HepG2 (cell line): Measurements from ENCODE around the gene HMBS. TPM values are rescaled to one million over a fixed set of nuclear protein-coding genes. Genes with fewer than 3 reads are reported as not detected.
A peak's percentile ranks its signal among the peaks of the same experiment; 100 is the strongest.

Experiments used
- CBX5 ChIP-seq: sonication (generic); formaldehyde crosslinking; IDR thresholded peaks from 2 replicates; pipeline ENCODE4 v1.4.0; 2020; ENCODE audit warnings: missing genetic modification reagents, borderline replicate concordance
- EEA1 ChIP-seq: sonication (generic); formaldehyde crosslinking; IDR thresholded peaks from 2 replicates; pipeline ENCODE4 v1.5.1; 2020; ENCODE audit warnings: mild to moderate bottlenecking, missing genetic modification reagents, borderline replicate concordance
- GABPB1 ChIP-seq: IDR thresholded peaks from 2 replicates; pipeline ENCODE4 v1.6.1; 2016; ENCODE audit warnings: mild to moderate bottlenecking, missing genetic modification reagents, moderate library complexity, missing compliant biosample characterization
- KDM4B ChIP-seq: sonication (generic); formaldehyde crosslinking; IDR thresholded peaks from 2 replicates; pipeline ENCODE4 v1.4.0; 2020; ENCODE audit warnings: missing genetic modification reagents
- KLF16 ChIP-seq, 2 experiments: sonication (generic) in 1 of 2; formaldehyde crosslinking in 1 of 2; IDR thresholded peaks; 2 replicates each; pipeline versions ENCODE4 v1.6.1 to v1.8.0; 2016 to 2023; ENCODE audit warnings: missing genetic modification reagents in 2 of 2, missing compliant biosample characterization in 1 of 2
- MEF2D ChIP-seq: sonication (generic); formaldehyde crosslinking; IDR thresholded peaks from 2 replicates; pipeline ENCODE4 v1.5.1; 2020; ENCODE audit warnings: mild to moderate bottlenecking, missing genetic modification reagents
- MIER2 ChIP-seq: IDR thresholded peaks from 2 replicates; pipeline ENCODE4 v1.6.1; 2016; ENCODE audit warnings: missing biosample characterization, missing genetic modification reagents
- NCOA2 ChIP-seq: sonication (generic); formaldehyde crosslinking; IDR thresholded peaks from 2 replicates; pipeline ENCODE4 v1.8.0; 2022; ENCODE audit warnings: inconsistent platforms
- PHB2 ChIP-seq: fragments of 450-650 bp; IDR thresholded peaks from 2 replicates; pipeline ENCODE4 v1.6.1; 2018; ENCODE audit not compliant: partially characterized antibody
- SATB2 ChIP-seq: sonication (generic); formaldehyde crosslinking; IDR thresholded peaks from 2 replicates; pipeline ENCODE4 v1.5.0; 2020; ENCODE audit warnings: missing genetic modification reagents
- SIX4 ChIP-seq: sonication (generic); formaldehyde crosslinking; IDR thresholded peaks from 2 replicates; pipeline ENCODE4 v1.4.0; 2020; ENCODE audit warnings: missing genetic modification reagents
- SNAI1 ChIP-seq: sonication (generic); formaldehyde crosslinking; IDR thresholded peaks from 2 replicates; pipeline ENCODE4 v1.5.0; 2020; ENCODE audit warnings: mild to moderate bottlenecking, missing genetic modification reagents, borderline replicate concordance
- TGIF2 ChIP-seq: IDR thresholded peaks from 2 replicates; pipeline ENCODE4 v1.6.1; 2016; ENCODE audit warnings: control low read depth, missing compliant biosample characterization
- ZFP90 ChIP-seq: sonication (generic); formaldehyde crosslinking; IDR thresholded peaks from 2 replicates; pipeline ENCODE4 v1.8.0; 2022; ENCODE audit warnings: missing genetic modification reagents, mild to moderate bottlenecking, inconsistent platforms, borderline replicate concordance
- ZNF282 ChIP-seq: fragments of 450-650 bp; IDR thresholded peaks from 2 replicates; pipeline ENCODE4 v1.6.1; 2018; ENCODE audit not compliant: partially characterized antibody
- ZNF350 ChIP-seq: sonication (generic); formaldehyde crosslinking; IDR thresholded peaks from 2 replicates; pipeline ENCODE4 v1.4.0; 2020; ENCODE audit warnings: mild to moderate bottlenecking, low read depth, missing genetic modification reagents, borderline replicate concordance
- ZNF441 ChIP-seq: sonication (generic); formaldehyde crosslinking; IDR thresholded peaks from 2 replicates; pipeline ENCODE4 v1.7.0; 2021; ENCODE audit warnings: missing genetic modification reagents, borderline replicate concordance
- ZNF670 ChIP-seq: sonication (generic); formaldehyde crosslinking; IDR thresholded peaks from 2 replicates; pipeline ENCODE4 v1.8.0; 2022; ENCODE audit warnings: mild to moderate bottlenecking, missing genetic modification reagents, borderline replicate concordance
- ZNF703 ChIP-seq: sonication (generic); formaldehyde crosslinking; IDR thresholded peaks from 2 replicates; pipeline ENCODE4 v1.5.1; 2020; ENCODE audit warnings: missing genetic modification reagents, mild to moderate bottlenecking, moderate library complexity, borderline replicate concordance
- ZNF878 ChIP-seq: sonication (generic); formaldehyde crosslinking; IDR thresholded peaks from 2 replicates; pipeline ENCODE4 v1.8.1; 2023; ENCODE audit warnings: mild to moderate bottlenecking, missing genetic modification reagents, moderate library complexity
- polyA plus RNA-seq, 8 experiments: library from polyadenylated mRNA; depleted of rRNA in 3 of 8; stranded (reverse) in 7 of 8; unstranded in 1 of 8; fragments of >200 nt; fragmentation: Illumina TruSeq in 4 of 8; extraction: Trizol in 4 of 8; gene quantifications; 2 replicates each; pipeline versions ENCODE4 v1.2.1 to v1.2.3, GENCODE V29; 2011 to 2016; ENCODE audit warnings: low read depth in 4 of 8, missing spikeins in 1 of 8, mixed read lengths in 1 of 8; ENCODE audit not compliant: insufficient read depth in 1 of 8
- total RNA-seq, 5 experiments: library from RNA; depleted of rRNA; stranded (reverse); fragments of >200 nt; fragmentation: Illumina TruSeq; extraction: Trizol; gene quantifications; 2 replicates each; pipeline ENCODE4 v1.2.3, GENCODE V29; 2016; ENCODE audit warnings: low read depth in 1 of 5
- TF ChIP-seq, protein P1 (sequence below): sonication (generic); formaldehyde crosslinking; IDR thresholded peaks from 2 replicates; pipeline ENCODE4 v1.8.0; 2022; ENCODE audit warnings: mild to moderate bottlenecking, missing genetic modification reagents, moderate library complexity
- TF ChIP-seq, protein P2 (sequence below): sonication (generic); formaldehyde crosslinking; IDR thresholded peaks from 2 replicates; pipeline ENCODE4 v1.4.0; 2020; ENCODE audit warnings: mild to moderate bottlenecking, missing genetic modification reagents
- TF ChIP-seq, protein P3 (sequence below): sonication (generic); formaldehyde crosslinking; IDR thresholded peaks from 2 replicates; pipeline ENCODE4 v1.5.0; 2020; ENCODE audit warnings: mild to moderate bottlenecking, missing genetic modification reagents, moderate library complexity
- TF ChIP-seq, protein P4 (sequence below): sonication (generic); formaldehyde crosslinking; IDR thresholded peaks from 2 replicates; pipeline ENCODE4 v1.4.0; 2020; ENCODE audit warnings: missing genetic modification reagents

The HMBS gene
- total and polyA plus RNA-seq, 2 of the 13 experiments (the other 11 are each of a cell fraction or from before 2014, with no cell fraction given) = 9.4 to 46.9 TPM

GRCh38 chr11:119095066-119095880 lies 10.6 kb downstream of the HMBS start (continued):
- 0 out of 2 replicates have a peak, but pooled peaks have one; percentile 15 for TF ChIP-seq SIX4 (CRISPR knock-in tag)
- TF ChIP-seq SNAI1 (CRISPR knock-in tag) = no peak; the same call in 1 of the 2 replicates
- peak; percentile 79 for TF ChIP-seq GABPB1 (CRISPR knock-in tag)
- TF ChIP-seq ZNF703 (CRISPR knock-in tag) = peak; percentile 83; the same call in 1 of the 2 replicates
- TF ChIP-seq ZNF441 (CRISPR knock-in tag) = 0 out of 2 replicates have a peak, but pooled peaks have one; percentile 56
- TF ChIP-seq ZNF670 (CRISPR knock-in tag) = peak; percentile 59
- peak; percentile 35; the same call in 1 of the 2 replicates for TF ChIP-seq CBX5 (CRISPR knock-in tag)
- peak; percentile 88 for TF ChIP-seq ZNF350 (CRISPR knock-in tag)
- TF ChIP-seq TGIF2 (CRISPR knock-in tag) = peak; percentile 55; the same call in 1 of the 2 replicates
- peak; percentile 28; the same call in 1 of the 2 replicates for TF ChIP-seq ZFP90 (CRISPR knock-in tag)
- TF ChIP-seq PHB2 = no peak
- TF ChIP-seq SATB2 (CRISPR knock-in tag) = peak; percentile 68
- peak; percentile 34; the same call in 1 of the 2 replicates for TF ChIP-seq NCOA2 (CRISPR knock-in tag)
- TF ChIP-seq ZNF878 (CRISPR knock-in tag) = peak; percentile 99
- TF ChIP-seq KLF16 (CRISPR knock-in tag; IDR thresholded peaks at IDR 0.05) = peak in 1 of 2 experiments; percentile 90; a peak in 2 of 4 replicates
- TF ChIP-seq EEA1 (CRISPR knock-in tag) = peak; percentile 83; the same call in 1 of the 2 replicates
- TF ChIP-seq, protein P1, sequence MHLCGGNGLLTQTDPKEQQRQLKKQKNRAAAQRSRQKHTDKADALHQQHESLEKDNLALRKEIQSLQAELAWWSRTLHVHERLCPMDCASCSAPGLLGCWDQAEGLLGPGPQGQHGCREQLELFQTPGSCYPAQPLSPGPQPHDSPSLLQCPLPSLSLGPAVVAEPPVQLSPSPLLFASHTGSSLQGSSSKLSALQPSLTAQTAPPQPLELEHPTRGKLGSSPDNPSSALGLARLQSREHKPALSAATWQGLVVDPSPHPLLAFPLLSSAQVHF (CRISPR knock-in tag) = peak; percentile 38; the same call in 1 of the 2 replicates
- TF ChIP-seq, protein P2, sequence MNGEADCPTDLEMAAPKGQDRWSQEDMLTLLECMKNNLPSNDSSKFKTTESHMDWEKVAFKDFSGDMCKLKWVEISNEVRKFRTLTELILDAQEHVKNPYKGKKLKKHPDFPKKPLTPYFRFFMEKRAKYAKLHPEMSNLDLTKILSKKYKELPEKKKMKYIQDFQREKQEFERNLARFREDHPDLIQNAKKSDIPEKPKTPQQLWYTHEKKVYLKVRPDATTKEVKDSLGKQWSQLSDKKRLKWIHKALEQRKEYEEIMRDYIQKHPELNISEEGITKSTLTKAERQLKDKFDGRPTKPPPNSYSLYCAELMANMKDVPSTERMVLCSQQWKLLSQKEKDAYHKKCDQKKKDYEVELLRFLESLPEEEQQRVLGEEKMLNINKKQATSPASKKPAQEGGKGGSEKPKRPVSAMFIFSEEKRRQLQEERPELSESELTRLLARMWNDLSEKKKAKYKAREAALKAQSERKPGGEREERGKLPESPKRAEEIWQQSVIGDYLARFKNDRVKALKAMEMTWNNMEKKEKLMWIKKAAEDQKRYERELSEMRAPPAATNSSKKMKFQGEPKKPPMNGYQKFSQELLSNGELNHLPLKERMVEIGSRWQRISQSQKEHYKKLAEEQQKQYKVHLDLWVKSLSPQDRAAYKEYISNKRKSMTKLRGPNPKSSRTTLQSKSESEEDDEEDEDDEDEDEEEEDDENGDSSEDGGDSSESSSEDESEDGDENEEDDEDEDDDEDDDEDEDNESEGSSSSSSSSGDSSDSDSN = peak; percentile 88
- TF ChIP-seq KDM4B = no peak
- no peak for TF ChIP-seq MEF2D (CRISPR knock-in tag)
- no peak for TF ChIP-seq ZNF282
- TF ChIP-seq, protein P3, sequence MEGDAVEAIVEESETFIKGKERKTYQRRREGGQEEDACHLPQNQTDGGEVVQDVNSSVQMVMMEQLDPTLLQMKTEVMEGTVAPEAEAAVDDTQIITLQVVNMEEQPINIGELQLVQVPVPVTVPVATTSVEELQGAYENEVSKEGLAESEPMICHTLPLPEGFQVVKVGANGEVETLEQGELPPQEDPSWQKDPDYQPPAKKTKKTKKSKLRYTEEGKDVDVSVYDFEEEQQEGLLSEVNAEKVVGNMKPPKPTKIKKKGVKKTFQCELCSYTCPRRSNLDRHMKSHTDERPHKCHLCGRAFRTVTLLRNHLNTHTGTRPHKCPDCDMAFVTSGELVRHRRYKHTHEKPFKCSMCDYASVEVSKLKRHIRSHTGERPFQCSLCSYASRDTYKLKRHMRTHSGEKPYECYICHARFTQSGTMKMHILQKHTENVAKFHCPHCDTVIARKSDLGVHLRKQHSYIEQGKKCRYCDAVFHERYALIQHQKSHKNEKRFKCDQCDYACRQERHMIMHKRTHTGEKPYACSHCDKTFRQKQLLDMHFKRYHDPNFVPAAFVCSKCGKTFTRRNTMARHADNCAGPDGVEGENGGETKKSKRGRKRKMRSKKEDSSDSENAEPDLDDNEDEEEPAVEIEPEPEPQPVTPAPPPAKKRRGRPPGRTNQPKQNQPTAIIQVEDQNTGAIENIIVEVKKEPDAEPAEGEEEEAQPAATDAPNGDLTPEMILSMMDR = peak; percentile 44
- TF ChIP-seq, protein P4, sequence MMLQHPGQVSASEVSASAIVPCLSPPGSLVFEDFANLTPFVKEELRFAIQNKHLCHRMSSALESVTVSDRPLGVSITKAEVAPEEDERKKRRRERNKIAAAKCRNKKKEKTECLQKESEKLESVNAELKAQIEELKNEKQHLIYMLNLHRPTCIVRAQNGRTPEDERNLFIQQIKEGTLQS = no peak
- TF ChIP-seq MIER2 = no peak
